ENCODE data around the gene MFSD6.

The MFSD6 gene

DNA sequence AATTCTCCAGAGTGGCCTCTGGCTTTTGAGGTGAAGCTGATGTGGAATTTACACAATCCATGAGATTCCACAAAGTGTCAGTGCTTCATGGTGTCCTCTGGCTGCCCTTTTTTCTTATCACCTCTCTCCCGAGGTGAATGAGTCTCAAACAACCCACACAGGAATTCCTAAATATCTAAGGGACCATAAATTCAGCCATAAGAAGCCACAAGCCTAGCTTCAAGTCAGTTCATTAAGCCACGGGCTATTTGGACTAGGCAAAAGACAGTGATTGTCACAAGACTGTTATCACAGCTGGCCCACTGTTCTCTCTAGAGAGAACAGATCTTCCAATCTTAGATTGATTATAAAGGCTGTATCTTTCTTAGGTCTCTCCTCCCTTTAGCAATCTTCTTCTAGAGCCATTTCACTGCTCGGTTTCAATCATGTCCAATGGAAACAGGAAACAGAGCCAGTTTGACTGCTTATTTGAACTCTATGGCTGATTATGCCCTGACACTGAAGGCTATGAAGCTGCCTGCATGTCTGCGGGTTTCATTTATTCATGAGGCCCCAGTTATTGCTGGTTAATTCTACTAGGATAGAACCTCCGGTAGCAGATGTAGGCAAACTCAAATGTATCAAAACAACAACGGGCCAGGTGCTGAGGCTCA lies 122.2 kb downstream of the MFSD6 start:
- DNase-seq = no peak

DNA sequence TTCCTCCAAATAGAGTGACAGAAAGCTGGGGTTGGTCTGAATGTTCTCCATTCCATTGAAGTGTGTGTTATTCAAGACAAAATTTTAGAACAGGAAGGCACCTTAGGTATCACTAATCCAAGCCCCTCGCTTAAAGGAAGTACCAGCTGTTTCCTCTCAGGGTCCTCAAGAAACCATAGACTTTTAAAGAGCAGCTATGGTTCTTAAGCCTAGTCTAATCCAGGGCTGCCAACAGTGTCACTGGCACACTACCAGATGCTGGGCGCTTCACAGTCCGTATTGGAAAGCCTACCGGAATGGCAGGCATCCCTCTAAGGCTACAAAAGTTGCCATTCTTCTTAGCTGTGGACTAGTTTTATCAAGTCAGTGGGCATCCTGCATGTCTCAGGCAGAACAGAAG lies 124.4 kb downstream of the MFSD6 start:
- no peak for DNase-seq

DNA sequence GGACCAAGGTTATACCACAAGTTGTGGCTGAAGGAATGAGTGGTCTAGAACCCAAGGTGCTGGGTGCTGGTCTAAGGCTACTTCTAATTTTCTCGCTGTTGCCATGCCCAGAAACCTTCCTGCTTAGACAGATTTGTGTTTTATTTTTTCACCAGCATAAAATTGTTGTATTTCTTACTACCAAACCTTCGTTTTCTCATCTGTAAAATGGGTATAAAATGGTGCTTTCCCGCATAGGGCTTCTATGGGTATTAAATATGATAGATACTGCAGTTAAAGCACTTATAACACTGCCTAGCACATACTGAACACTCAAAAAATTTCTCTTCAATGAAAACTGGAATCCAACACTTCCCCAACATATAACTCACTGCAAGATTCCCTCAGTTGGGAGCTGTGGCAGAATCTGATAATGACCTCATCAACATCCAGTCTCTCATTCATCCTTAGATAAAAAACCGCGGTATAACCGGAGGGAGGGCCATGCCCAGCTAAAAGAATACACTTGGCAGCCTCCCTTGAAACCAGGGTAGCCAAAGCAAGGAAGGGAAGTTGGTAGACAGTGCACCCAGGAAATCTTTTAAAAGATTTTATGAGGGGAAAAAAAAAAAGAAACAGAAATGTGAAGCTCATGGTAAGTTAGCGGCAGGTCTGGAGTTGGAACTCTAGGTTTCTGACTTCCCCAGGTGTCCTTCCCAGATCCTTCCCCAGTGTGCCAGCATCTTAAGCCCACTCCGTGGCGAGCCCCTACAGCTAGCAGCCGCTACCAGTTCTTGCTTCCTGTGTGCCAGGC lies 125.2 kb downstream of the MFSD6 start:
- no peak for DNase-seq

DNA sequence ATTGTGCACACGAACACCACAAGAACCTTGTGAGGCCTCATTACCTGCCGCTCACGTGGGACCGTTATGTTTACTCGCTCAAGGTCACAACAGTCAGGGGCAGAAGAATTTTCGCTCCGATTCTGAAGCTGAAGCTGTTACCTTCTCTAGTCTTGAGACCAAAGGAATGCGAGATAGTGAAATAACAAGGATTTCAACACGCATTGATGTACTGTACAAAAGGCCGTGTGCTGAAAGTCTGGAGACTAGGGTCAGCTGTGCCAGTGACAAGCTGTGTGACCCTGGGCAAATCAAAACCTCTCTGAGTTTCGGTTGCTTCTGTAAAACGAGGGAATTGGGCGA lies 125.8 kb downstream of the MFSD6 start:
- no peak for DNase-seq

DNA sequence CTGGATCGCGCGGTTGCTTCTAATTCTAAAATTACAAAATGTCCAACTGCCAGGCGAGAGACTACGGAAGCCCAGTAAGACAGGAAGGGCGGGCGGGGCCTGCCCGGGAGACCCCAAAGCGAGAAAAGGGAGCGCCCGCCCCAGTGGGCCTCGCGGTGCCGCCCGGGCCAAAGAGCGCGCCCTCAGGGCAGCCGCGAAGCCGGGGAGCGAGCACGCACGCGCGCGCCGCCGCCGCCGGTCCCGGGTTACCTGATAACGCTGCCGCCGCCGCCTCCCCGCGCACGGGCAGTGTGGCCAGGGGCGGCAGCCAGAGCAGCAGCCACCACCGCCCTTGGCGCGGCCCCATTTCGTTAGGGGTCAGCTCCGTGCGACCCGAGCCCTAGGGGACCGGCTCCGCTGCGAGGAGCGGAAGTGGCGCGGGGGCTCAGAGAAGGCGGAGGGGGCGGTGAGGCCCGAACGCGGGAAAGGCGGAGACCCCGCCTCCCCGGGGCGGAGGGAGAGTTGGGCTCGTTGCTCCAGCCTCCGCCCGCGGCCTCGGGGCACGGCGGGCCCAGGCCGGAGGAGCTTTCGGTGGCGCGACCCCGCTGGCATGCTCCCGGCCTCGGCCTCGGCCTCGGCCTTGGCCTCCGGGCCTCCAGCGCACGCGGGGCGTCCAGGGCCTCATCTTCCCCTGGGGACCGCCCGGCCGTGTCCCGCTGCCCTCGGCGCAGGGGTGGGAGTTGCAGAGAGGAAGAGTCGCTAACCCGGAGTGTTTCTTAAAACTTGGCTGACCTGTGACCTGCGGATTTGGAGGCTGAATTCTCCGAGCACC lies 126.4 kb downstream of the MFSD6 start, which contains the start of gene NEMP2:
Gene NEMP2 (minus strand): TSS at position 413 of the 811 bp plus-strand sequence. CDS start 67 bp downstream, at position 346.
- peak; percentile 97 for DNase-seq

DNA sequence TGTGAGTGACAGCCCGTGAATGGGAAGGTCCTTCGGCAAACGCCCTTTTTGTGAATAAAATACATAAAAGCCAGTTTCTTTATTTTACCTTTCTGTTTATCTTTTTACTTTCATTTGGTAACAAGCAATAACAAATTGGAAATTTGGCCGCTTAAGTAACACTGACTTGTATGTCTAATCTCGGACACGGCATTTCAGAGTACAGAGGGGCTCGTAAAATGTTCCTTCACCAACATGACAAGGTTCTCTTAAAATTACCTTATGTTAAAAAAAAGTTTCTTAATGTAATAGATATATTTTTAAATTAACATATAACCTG lies 126.9 kb downstream of the MFSD6 start:
- no peak for DNase-seq

DNA sequence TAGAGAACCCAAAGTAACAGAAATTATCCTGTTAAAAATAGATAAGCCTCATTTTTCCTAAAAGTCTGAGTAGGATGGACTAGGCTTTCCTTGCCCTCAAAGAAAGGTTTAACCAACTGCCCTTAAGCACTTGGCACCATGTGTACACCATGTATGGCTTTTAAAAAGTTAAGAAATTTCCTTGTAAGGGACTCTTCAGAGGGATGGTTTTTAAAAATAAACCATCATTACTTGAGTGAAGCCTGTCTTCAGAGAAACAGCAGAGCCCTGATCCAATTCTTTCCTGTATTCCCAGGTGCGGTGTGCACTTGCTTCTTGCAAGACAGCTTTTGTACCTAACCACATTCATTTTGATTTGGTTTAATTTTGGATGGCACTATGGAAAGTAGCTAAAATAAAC lies 127.4 kb downstream of the MFSD6 start:
- DNase-seq = no peak

DNA sequence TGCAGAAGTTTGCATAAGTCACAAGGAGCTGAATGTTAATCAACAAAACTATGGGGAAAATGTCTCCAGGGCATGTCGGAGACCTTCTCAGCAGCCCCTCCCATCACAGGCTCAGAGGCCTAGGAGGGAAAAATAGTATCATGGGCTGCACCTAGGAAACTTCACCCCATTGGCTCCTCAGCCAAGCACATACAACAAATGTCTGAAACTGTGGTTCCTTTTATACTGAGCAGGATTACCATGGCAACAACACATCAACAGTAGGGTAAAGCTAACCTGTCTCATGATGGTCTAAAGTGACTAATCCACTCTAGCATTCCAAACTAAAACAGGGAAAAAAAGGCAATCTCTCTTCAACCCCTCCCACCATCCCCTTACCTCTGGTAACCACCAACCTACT lies 129.6 kb downstream of the MFSD6 start:
- no peak for DNase-seq

DNA sequence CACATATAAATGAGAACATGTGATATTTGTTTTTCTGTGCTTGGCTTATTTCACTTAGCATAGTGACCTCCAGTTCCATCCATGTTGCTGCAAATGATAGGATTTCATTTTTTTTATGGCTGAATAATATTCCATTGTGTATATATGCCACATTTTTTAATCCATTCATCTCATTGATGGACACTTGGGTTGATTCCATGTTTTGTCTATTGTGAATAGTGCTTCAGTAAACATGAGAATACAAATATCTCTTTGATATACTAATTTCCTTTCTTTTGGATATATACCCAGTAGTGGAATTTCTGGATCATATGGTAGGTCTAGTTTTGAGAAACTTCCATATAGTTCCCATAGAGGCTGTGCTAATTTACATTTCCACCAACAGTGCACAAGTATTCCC lies 130.0 kb downstream of the MFSD6 start:
- no peak for DNase-seq

DNA sequence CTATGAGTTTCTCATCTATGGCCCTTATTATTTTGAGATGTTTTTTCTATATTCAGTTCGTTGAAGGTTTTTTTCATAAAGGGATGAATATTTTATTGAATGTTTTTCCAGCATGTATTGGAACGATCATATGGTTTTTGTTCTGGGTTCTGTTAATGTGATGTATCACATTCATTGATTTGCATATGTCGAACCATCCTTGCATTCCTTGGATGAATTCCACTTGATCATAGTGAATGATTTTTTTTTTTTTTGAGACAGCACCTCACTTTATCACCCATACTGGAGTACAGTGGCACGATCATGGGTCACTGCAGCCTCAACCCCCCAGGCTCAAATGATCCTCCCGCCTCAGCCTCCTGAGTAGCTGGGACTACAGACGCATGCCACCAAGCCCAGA lies 131.9 kb downstream of the MFSD6 start:
- no peak for DNase-seq

DNA sequence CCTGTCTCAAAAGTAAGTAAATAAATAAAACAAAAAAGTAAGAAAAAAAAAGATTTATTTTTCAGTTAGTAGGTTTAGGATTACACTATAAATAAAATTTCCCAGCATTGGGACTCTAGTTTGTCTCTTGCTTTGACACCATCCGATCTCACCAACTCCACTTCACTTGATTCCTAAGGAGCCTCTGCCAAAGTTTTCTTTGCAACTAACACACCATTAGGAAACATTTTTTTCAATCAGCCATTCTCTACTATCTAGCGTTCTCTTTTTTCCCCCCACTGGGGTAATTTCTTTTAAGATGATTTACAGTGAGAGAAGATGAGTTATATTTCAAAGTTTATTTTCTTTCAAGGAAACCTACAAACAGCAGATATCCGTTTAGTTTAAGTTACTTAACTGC lies 136.9 kb downstream of the MFSD6 start:
- no peak for DNase-seq

DNA sequence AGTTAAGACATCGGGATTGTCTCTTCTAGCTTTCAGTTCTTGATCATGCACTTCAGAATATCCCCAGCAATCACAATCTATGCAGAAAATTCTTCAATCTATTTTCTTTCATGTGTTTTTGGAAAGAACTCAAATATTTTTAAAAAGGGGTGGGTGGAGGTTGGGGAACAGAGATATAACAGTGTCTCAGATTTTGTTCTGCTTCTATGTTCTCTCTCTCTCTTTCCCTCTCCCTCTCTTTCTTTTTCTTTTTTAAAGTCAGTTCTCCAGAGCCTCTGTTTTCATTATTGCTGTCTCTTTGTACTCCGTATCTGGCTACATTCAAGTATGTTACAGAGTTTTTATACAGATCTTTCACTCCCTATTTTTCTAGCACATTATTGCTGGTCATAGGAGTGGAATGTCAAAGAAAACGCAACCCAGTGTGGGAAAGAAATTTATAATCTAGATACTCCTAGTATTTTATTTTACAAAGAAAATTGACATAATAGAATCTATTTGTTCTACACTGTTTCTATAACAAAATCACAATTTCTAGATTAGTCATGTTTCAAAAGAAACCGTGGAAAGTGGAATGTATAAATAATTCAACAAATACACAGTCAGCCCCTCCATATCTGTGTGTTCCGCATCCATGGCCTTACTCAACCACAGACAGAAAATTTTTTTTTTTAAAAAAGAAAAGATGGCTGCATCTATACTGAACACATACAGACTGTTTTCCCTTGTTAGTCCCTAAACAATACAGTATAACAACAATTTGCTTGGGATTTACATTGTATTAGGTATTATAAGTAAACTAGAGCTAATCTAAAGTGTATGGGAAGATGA lies 137.6 kb downstream of the MFSD6 start:
- no peak for DNase-seq

DNA sequence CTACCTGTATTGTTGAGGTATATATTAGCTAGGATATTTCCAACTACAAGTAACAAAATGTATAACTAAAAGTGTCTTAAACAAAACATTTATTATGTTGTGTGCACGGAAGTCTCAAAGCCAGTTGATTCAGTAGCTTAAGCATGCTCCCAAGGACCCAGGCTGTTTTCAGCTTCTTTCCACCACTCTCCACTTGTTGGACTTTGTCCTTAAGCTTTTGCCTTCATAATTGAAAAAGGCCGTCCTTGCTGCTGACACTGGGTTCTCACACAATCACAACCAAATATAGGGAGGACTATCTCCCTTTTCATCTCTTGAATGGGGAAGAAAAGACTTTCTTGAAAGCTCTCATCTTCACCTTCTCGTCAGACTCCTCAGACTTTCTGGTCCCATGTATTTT lies 138.6 kb downstream of the MFSD6 start:
- no peak for DNase-seq

DNA sequence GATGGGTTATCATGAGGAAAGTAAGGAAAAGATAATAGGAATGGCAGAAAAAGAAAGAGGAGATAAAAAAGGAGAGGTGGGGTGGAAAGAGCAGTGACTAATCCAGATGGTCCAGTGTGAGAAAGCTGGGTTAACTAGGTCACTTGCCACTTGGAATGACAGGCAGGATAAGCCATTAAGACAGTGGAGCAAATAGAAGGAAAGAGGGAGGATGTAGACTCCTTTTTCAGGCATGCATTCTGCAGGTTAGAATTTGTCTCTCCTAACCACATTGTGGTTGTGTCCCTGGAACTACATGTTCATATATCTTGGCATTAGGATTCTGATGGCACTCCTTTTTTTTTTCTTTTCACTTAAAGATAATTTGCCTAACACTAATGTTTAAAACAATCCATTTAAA lies 139.7 kb downstream of the MFSD6 start:
- DNase-seq = no peak

DNA sequence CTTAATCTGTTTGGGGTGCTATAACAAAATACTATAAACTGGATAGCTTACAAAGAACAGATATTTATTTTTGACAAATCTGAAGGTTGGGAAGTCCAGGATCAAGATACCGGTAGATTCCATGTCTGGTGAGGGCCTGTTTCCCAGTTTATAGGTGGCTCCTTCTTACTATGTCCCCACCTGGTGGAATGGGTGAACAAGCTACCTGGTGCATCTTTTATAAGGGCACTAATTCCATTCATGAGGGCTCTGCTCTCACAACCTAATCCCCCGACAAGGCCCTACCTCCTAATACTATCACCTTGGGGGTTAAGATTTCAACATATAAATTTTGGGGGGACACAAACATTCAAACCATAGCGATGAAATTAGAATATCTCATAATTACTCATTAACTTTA lies 142.0 kb downstream of the MFSD6 start:
- no peak for DNase-seq

Measured in right kidney (tissue), 1 donor.